HG02981 (cell line): ENCODE data around the gene SVOPL.

Experiments used
- ATAC-seq: cut with Tn5 transposase; IDR thresholded peaks from one replicate; pipeline ENCODE4 v1.9.1; 2021; ENCODE audit warnings: mild to moderate bottlenecking, moderate library complexity; ENCODE audit not compliant: unreplicated experiment

SVOPL gene

GRCh38 chr7:138565451-138566114, 135.6 kb downstream of the SVOPL start:
- ATAC-seq = no peak

DNA sequence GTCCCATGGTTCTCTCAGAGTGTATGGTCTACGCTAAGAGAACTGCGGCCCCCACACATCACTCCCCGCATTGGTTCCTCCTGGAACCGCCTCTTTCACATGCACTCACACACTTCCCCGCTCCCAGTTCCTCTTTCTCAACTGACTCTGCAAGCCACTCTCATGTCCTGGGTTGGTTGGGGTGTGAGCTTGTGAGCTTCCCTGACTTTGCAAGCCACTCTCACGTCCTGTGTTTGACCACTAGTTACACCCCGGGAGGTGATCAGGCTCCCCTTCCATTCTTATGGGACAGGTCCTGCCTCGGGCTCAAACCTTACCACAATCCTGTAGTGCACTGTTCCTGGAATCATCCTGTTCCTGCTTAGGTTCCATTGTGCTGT, 136.1 kb downstream of the SVOPL start:
- ATAC-seq = no peak

DNA sequence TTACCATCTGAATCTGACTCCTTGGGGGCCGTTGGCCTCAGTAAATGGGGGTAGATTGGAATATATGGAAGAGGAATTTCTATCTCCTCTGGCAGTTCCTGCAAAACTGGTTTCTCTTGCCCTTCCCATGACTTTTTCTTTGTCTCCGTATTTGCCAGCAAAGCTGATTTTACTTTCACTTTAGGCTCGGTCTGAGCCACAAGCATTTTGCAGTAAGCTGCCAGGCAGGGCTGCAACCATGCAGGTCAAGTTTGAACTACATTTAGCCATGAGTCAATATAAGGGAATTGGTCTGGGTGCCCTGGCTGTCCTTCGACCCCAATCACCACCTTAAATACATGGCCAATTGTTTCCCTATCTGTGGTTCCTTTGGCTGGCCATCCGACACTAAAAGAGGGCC, 136.8 kb downstream of the SVOPL start:
- no peak for ATAC-seq

GRCh38 chr7:138563808-138564207, 137.4 kb downstream of the SVOPL start:
- no peak for ATAC-seq

DNA sequence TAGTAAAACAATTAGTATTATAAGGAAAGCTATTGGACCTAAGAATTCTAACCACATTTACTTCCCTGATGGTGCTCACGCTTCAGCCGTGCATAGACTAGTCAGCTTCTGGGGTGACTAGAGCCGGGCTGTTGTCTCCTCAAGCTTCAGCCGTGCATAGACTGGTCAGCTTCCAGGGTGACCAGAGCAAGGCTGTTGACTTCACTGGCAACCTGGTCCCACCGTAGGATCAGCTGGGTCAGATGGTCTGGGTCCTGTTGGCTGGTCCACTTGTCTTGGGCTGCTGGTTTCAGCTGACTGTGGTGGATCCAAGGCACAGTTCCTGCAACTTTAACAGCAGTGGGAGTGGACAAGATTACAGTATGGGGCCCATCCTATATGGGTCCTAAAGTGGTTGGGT, 141.7 kb downstream of the SVOPL start:
- ATAC-seq = no peak

GRCh38 chr7:138556771-138557484, 144.2 kb downstream of the SVOPL start:
- no peak for ATAC-seq

DNA sequence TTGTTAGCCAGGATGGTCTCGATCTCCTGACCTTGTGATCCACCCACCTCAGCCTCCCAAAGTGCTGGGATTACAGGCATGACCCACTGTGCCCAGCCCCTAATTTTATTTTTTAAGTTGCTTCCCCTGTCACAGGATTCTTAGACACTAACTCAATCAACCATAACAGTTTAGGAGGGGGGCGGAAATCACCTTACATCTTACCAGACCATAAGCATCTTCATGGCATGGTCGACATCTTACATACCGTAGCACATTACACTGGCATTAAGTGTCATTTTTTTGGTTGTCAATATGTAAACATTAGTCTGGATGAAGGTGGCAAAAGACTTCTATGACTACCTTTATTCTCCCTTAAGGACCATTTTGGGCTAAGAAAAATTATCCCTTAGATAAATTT, 145.5 kb downstream of the SVOPL start:
- ATAC-seq = no peak

DNA sequence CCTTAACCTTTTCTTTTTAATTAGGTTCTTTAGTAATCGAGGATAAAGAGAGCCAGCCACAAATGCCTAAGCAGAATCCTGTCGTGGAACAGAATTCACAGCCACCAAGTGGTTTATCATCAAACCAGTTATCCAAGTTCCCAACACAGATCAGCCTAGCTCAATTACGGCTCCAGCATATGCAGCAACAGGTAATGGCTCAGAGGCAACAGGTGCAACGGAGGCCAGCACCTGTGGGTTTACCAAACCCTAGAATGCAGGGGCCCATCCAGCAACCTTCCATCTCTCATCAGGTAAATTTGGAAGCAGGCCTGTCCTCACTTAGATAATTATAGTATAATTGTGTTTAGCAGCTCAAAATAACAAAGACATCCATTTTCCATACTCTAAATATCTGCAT, 146.5 kb downstream of the SVOPL start:
- no peak for ATAC-seq

- ATAC-seq = no peak
Observed at GRCh38 chr7:138553805-138554204, 147.4 kb downstream of the SVOPL start.

DNA sequence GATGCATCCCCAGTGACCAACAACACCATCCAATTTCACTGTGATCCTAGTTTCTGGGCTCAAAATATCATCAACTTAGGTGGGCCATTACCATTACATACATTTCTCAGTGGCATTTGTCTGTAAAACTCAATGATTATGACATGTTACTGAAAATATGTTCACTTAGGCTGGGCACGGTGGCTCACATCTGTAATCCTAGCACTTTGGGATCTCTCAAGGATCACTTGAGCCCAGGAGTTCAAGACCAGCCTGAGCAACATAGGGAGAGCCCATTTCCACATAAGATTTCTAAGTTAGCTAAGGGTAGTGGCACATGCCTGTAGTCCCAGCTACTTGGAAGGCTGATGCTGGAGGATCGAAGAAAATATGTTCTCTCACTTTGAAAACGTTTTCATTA, 150.1 kb downstream of the SVOPL start:
- ATAC-seq = no peak

- ATAC-seq = no peak
Observed at GRCh38 chr7:138550337-138550736, 150.8 kb downstream of the SVOPL start.

GRCh38 chr7:138549082-138549481, 152.1 kb downstream of the SVOPL start:
- no peak for ATAC-seq

DNA sequence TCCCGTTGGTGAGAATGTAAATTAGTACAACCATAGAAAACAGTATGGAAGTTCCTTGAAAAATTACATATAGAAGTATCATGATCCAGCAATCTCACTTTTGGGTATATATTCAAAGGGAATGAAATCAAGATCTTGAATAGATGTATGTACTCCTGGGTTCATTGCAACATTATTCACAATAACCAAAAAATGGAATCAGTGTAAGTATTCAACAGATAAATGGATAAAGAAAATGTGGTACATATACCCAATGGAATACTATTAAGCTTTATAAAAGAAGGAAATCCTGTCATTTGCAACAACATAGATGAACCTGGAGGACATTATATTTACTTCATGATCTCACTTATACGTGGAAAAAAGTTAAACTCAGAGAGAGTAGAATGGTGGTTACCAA, 154.3 kb downstream of the SVOPL start:
- ATAC-seq = no peak

DNA sequence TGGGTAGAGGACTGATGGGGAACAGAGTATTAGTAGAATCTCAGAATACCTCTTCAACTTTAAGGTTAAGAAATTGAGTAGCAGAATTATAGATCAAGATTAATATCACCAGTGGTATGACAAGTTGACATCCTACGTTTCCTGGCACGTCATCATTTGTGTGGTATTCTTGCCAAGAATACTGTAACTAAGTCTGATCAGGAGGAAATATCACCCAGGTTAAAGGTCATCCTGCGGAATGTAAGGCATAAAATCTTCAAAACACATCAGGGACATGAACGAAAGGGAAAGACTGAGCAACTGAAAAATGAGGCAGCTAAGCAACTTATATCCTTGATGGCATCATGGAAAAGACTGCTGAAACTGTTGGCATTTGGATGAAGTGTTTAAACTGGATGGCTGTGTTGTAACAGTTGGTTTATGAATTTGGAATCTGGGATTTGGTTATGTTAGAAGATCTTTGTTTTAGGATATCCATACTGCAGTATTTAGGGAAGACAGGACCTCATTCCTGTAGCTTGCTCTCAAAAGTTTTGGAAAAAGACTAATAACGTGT, 155.0 kb downstream of the SVOPL start:
- no peak for ATAC-seq

- no peak for ATAC-seq
Observed at GRCh38 chr7:138545123-138545522, 156.0 kb downstream of the SVOPL start.
